K562 (cell line): Measurements from ENCODE around the gene ZBTB7A. TPM values are rescaled to one million over a fixed set of nuclear protein-coding genes. Genes with fewer than 3 reads are reported as not detected.

Experiments used
- BACH1 ChIP-seq: fragments of 200-800 bp; sonication (Bioruptor generic); IDR thresholded peaks from 2 replicates; pipeline ENCODE4 v1.6.1; 2016; ENCODE audit warnings: missing genetic modification characterization, missing compliant biosample characterization
- MNT ChIP-seq, 2 experiments: fragments of 450-650 bp; conservative IDR thresholded peaks; 2 replicates each; pipeline ENCODE4 v1.6.1; 2017; ENCODE audit warnings: mild to moderate bottlenecking in 2 of 2, moderate library complexity in 2 of 2
- NFYB ChIP-seq: IDR thresholded peaks from 2 replicates; pipeline ENCODE4 v1.6.1; 2011; ENCODE audit warnings: mild to moderate bottlenecking, moderate library complexity; ENCODE audit not compliant: insufficient read length; ENCODE audit errors: extremely low read depth
- PTBP1 ChIP-seq: fragments of 200-400 bp; formaldehyde crosslinking; IDR thresholded peaks from 2 replicates; pipeline ENCODE4 v1.6.1; 2017; ENCODE audit warnings: low read depth, low read length
- RCOR1 ChIP-seq, 2 experiments: IDR thresholded peaks; 2 replicates each; pipeline ENCODE4 v1.6.1; 2012; ENCODE audit warnings: low read depth in 2 of 2, low read length in 2 of 2, borderline replicate concordance in 1 of 2, improper control_type of control experiment in 1 of 2
- REST ChIP-seq, 2 experiments: fragments of 450-650 bp; formaldehyde crosslinking in 1 of 2; IDR thresholded peaks; 2 replicates each; pipeline versions ENCODE4 v1.4.0 to v1.6.1; 2014 to 2020; ENCODE audit warnings: mild to moderate bottlenecking in 2 of 2, borderline replicate concordance in 1 of 2, low read depth in 1 of 2
- SRSF9 ChIP-seq: fragments of 200-400 bp; formaldehyde crosslinking; IDR thresholded peaks from 2 replicates; pipeline ENCODE4 v1.6.1; 2017; ENCODE audit warnings: low read depth, low read length, borderline replicate concordance
- TSHZ1 ChIP-seq: fragments of 250-450 bp; sonication (Bioruptor Pico); IDR thresholded peaks from 2 replicates; pipeline ENCODE4 v1.4.0; 2020; ENCODE audit warnings: mild to moderate bottlenecking, moderate library complexity
- VEZF1 ChIP-seq: fragments of 200-800 bp; sonication (Bioruptor generic); IDR thresholded peaks from 2 replicates; pipeline ENCODE4 v1.6.1; 2017; ENCODE audit warnings: missing genetic modification characterization, missing compliant biosample characterization
- ZFX ChIP-seq: sonication (generic); formaldehyde crosslinking; IDR thresholded peaks from 2 replicates; pipeline ENCODE4 v1.8.0; 2022; ENCODE audit warnings: mild to moderate bottlenecking, missing genetic modification reagents, moderate library complexity
- ZNF830 ChIP-seq: fragments of 250-450 bp; sonication (Bioruptor Pico); IDR thresholded peaks from 2 replicates; pipeline ENCODE4 v1.5.0; 2021; ENCODE audit warnings: mild to moderate bottlenecking
- polyA plus RNA-seq, 8 experiments: library from polyadenylated mRNA; depleted of rRNA in 4 of 8; stranded (reverse) in 5 of 8; unstranded in 3 of 8; fragments of >200 nt; fragmentation: Nextera tagmentation in 2 of 8; fragmentation: Illumina TruSeq in 1 of 8; extraction: Ambion mirVana in 2 of 8; extraction: Trizol in 1 of 8; gene quantifications; 2 replicates each; pipeline versions ENCODE4 v1.2.1 to v1.2.3, GENCODE V29; 2011 to 2014; ENCODE audit warnings: inconsistent platforms in 1 of 8, missing spikeins in 1 of 8
- total RNA-seq, 7 experiments: library from RNA; depleted of rRNA in 6 of 7; stranded (reverse); fragments of >200 nt in 6 of 7; fragmentation: Illumina TruSeq in 2 of 7; extraction: Trizol in 2 of 7; gene quantifications; 2 replicates each; pipeline versions ENCODE4 v1.2.1 to v1.2.3, GENCODE V29; 2011 to 2021; ENCODE audit warnings: low replicate concordance in 1 of 7

ZBTB7A gene
- total and polyA plus RNA-seq, 9 of the 15 experiments (the other 6 are each of a cell fraction or from before 2014, with no cell fraction given) = 0.11 to 34.0 (median 4.6) TPM

GRCh38 chr19:4069331-4069959 lies 2.7 kb upstream of the ZBTB7A start (continued):
- TF ChIP-seq REST (IDR thresholded peaks at IDR 0.05; ENCODE audit: borderline replicate concordance) = no peak
- no peak for TF ChIP-seq REST (CRISPR knock-in tag; IDR thresholded peaks at IDR 0.05; ENCODE audit: low read depth)
- no peak for TF ChIP-seq ZNF830 (CRISPR knock-in tag)
- peak in 1 of 2 experiments; percentile 89; a peak in 2 of 4 replicates for TF ChIP-seq RCOR1 (IDR thresholded peaks at IDR 0.05; ENCODE audit: borderline replicate concordance in 1 of 2, low read depth in 2 of 2, low read length in 2 of 2)
- 0 out of 2 replicates have a peak, but pooled peaks have one; percentile 20 for TF ChIP-seq ZFX (CRISPR knock-in tag)
- 0 out of 2 replicates have a peak, but pooled peaks have one; percentile 70 for TF ChIP-seq PTBP1
- no peak for TF ChIP-seq TSHZ1 (CRISPR knock-in tag)
- TF ChIP-seq NFYB = no peak
- no peak for TF ChIP-seq MNT (conservative IDR thresholded peaks at IDR 0.05)
- TF ChIP-seq BACH1 (tag) = no peak
- TF ChIP-seq SRSF9 = no peak
- TF ChIP-seq VEZF1 (CRISPR knock-in tag) = 0 out of 2 replicates have a peak, but pooled peaks have one; percentile 15
